Measurements from ENCODE around the gene SMIM35. TPM values are rescaled to one million over a fixed set of nuclear protein-coding genes. Genes with fewer than 3 reads are reported as not detected.

Gene SMIM35
- total RNA-seq, 1 experiment from 2014 or later: not detected

DNA sequence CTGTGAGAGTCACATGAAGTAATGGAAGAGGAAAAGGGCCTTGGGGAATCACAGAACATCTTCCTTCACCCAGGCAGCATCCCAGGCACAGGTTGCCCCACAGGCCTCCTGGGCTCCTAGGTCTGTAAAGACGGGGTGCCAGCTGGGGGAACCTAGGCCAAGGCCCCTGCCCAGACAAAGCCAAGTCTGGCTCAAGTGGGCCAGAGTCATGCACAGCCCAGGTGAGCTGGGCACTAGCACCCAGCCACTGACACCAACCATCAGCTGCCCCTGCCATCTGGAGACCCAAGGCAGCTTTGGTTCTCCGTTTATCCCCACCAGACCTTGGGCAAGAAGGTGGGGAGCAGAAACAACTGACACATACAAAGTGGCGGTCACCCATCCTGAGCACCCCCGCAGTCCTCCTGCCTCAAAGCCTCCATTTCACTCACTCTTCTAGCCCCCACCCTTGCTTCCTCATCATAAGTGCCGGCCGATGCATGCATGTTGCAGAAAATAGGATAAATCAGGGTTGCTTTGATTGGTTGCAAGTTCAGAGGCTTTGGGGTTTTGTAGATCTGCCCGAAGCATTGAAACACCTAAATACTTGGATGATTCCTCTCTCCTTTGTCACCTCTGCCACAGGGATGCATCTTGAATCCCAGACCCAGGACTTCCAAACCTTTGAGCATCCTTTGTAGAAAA lies 36.4 kb downstream of the SMIM35 start:
- H3K4me2 ChIP-seq (ENCODE audit: insufficient read depth, insufficient read length, low read length): no peak overlapping the region

More for the DNA sequence above, 36.4 kb downstream of the SMIM35 start:
- Histone ChIP-seq H3K27ac (ENCODE audit: insufficient read length, low read depth, low read length) (no peak overlapping the region), H2BK12ac (ENCODE audit: insufficient read length, low read depth, low read length) (no peak overlapping the region), H4K91ac (ENCODE audit: insufficient read length, low read depth, low read length) (no peak overlapping the region), H3K9ac (ENCODE audit: extremely low read depth, insufficient read length, low read length) (no peak overlapping the region), H3K23me2 (ENCODE audit: insufficient read length, low read depth, low read length, poor library complexity, severe bottlenecking) (no peaks in the 10 kb centered on the region), H2AFZ (ENCODE audit: low read length) (no peak overlapping the region), H3K14ac (ENCODE audit: insufficient read depth, low read length) (no peak overlapping the region; the same call in 1 of the 2 replicates), H3K79me2 (ENCODE audit: insufficient read depth, low read length) (no peaks in the 10 kb centered on the region), H3K27me3 (ENCODE audit: insufficient read depth, low read length) (no peaks in the 10 kb centered on the region), H3T11ph (ENCODE audit: low read length) (no peak overlapping the region), H2BK15ac (ENCODE audit: low read depth, low read length) (no peak overlapping the region), H3K9me3 (ENCODE audit: control insufficient read depth, low read depth, low read length) (no peaks in the 10 kb centered on the region), H3K4ac (ENCODE audit: low read depth, low read length) (no peak overlapping the region), H3K4me1 (ENCODE audit: insufficient read depth, low read length) (no peaks in the 10 kb centered on the region), H2BK120ac (ENCODE audit: low read depth, low read length, poor library complexity, severe bottlenecking) (no peak overlapping the region), H3K23ac (ENCODE audit: insufficient read length, low read depth, low read length) (no peak overlapping the region), H4K20me1 (ENCODE audit: control insufficient read depth, insufficient read depth, insufficient read length) (no peaks in the 10 kb centered on the region), H2BK5ac (ENCODE audit: insufficient read length, low read length) (no peak overlapping the region), H3K79me1 (ENCODE audit: insufficient read depth, low read depth, low read length, poor library complexity, severe bottlenecking) (no peaks in the 10 kb centered on the region), H4K8ac (replicated peaks; ENCODE audit: insufficient read length, low read depth, low read length) (no peak overlapping the region), H2BK20ac (ENCODE audit: low read depth, low read length, poor library complexity, severe bottlenecking) (no peak overlapping the region), H3K56ac (ENCODE audit: insufficient read length, low read depth, low read length) (no peak overlapping the region), H4K5ac (ENCODE audit: insufficient read length, low read depth, low read length) (no peak overlapping the region), H2AK5ac (ENCODE audit: insufficient read length, low read length) (no peak overlapping the region), H3K18ac (ENCODE audit: insufficient read length, low read depth, low read length) (no peak overlapping the region)
- no CpG with 5 or more reads among the region's 7 CpGs for WGBS (ENCODE audit: extremely low coverage, insufficient read length, low lambda C conversion rate)
- H3K9me3 Mint-ChIP-seq: no peaks in the 10 kb centered on the region
- no peak overlapping the region for H3K27ac Mint-ChIP-seq
- no peak for DNase-seq
- peaks cover 5% of the 10 kb centered on the region for H3K27me3 Mint-ChIP-seq (ENCODE audit: low read depth)
- TF ChIP-seq, protein P1, sequence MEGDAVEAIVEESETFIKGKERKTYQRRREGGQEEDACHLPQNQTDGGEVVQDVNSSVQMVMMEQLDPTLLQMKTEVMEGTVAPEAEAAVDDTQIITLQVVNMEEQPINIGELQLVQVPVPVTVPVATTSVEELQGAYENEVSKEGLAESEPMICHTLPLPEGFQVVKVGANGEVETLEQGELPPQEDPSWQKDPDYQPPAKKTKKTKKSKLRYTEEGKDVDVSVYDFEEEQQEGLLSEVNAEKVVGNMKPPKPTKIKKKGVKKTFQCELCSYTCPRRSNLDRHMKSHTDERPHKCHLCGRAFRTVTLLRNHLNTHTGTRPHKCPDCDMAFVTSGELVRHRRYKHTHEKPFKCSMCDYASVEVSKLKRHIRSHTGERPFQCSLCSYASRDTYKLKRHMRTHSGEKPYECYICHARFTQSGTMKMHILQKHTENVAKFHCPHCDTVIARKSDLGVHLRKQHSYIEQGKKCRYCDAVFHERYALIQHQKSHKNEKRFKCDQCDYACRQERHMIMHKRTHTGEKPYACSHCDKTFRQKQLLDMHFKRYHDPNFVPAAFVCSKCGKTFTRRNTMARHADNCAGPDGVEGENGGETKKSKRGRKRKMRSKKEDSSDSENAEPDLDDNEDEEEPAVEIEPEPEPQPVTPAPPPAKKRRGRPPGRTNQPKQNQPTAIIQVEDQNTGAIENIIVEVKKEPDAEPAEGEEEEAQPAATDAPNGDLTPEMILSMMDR (conservative IDR thresholded peaks at IDR 0.05): no peak
- H3K4me3 Mint-ChIP-seq: no peak overlapping the region
- H3K4me1 Mint-ChIP-seq: peaks cover 2% of the 10 kb centered on the region in 2 experiments; a peak in 1 of 4 replicates
- H3K36me3 Mint-ChIP-seq (ENCODE audit: insufficient read depth in 1 of 3, low read depth in 3 of 3): no peaks in the 10 kb centered on the region

Data from H9 (cell line).